ENCODE results near the gene SDK1.

The SDK1 gene

DNA sequence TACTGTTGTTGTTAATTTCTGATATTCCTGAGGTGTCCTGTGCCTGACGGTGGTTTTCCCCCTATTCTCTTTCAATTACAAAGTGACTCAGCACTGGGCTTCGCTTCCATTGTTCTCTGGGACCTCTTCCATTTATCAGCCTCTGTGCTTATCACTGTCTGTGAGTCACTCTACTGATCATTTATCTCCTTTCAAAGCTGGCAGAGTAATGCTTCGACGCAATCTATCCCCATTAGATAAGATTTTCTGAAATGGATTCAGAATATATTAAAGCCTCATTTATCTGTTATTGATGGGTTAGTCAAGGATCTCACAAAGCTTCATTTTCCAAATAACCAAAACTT, 679.2 kb downstream of the SDK1 start:
- TF ChIP-seq, protein P1, sequence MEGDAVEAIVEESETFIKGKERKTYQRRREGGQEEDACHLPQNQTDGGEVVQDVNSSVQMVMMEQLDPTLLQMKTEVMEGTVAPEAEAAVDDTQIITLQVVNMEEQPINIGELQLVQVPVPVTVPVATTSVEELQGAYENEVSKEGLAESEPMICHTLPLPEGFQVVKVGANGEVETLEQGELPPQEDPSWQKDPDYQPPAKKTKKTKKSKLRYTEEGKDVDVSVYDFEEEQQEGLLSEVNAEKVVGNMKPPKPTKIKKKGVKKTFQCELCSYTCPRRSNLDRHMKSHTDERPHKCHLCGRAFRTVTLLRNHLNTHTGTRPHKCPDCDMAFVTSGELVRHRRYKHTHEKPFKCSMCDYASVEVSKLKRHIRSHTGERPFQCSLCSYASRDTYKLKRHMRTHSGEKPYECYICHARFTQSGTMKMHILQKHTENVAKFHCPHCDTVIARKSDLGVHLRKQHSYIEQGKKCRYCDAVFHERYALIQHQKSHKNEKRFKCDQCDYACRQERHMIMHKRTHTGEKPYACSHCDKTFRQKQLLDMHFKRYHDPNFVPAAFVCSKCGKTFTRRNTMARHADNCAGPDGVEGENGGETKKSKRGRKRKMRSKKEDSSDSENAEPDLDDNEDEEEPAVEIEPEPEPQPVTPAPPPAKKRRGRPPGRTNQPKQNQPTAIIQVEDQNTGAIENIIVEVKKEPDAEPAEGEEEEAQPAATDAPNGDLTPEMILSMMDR (IDR thresholded peaks at IDR 0.05; ENCODE audit: insufficient read depth, low read depth, low read length, missing control alignments): no peak

DNA sequence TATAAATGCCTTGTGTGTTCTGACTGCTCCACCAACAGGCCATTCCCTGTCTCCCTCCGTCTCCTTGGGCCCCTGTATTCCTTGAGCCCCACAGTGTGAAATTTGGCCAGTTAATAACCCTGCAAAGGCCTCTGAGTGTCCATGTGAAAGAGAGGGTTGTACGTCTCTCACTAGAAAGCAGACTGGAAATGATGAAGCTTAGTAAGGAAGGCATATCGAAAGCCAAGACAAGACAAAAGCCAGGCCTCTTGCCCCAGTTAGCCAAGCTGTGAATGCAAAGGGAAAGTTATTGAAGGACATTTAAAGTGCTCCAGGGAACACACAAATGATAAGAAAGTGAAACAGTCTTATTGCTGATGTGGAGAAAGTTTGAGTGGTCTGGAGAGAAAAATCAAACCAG, 680.2 kb downstream of the SDK1 start:
- H3K4me3 ChIP-seq (ENCODE audit: low read depth, low read length): no peak overlapping the region
- DNase-seq (ENCODE audit: low read depth): no peak
- TF ChIP-seq, protein P1 (IDR thresholded peaks at IDR 0.05; ENCODE audit: insufficient read depth, low read depth, low read length, missing control alignments): no peak

More for the DNA sequence above, 679.2 kb downstream of the SDK1 start:
- DNase-seq (ENCODE audit: low read depth): no peak
- no peak overlapping the region for H3K4me3 ChIP-seq (ENCODE audit: low read depth, low read length)

DNA sequence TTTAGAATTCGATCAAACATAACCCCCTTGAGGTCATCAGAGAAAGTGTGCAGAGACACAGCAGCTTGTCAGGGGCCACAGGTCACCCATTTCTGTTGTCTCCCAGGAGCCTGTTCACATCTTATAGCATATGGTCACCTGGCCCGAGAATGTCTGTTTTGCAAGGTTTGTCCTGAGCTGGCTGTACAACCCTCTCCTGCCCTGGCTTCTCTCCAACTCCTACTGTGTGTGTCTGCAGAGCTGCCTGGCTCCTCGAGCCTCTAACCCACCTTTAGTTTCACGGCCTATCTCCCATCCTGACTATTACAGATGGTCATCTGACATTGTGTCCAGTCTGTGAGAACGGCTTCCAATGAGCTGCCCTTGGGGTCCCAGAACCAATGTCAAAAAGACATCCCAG, 683.4 kb downstream of the SDK1 start:
- DNase-seq (ENCODE audit: low read depth): no peak
- TF ChIP-seq, protein P1 (IDR thresholded peaks at IDR 0.05; ENCODE audit: insufficient read depth, low read depth, low read length, missing control alignments): no peak
- no peak overlapping the region for H3K4me3 ChIP-seq (ENCODE audit: low read depth, low read length)

DNA sequence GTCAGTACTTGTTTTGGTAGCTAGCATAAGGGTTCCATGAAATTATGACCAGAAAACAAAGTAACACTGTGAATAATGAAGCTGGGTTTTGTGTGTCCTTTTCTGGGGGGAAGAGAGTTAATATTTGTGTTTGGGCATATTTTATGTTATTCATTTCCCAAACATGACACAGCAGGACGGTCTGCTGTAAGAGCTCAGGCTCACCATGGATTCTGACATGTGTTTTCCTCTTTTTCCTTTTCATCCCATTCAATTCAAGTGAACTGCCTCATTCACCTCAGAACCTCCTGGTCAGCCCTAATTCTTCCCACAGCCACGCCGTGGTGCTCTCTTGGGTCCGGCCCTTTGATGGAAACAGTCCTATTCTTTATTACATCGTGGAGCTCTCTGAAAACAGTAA, 685.9 kb downstream of the SDK1 start:
- no peak overlapping the region for H3K4me3 ChIP-seq (ENCODE audit: low read depth, low read length)
- TF ChIP-seq, protein P1 (IDR thresholded peaks at IDR 0.05; ENCODE audit: insufficient read depth, low read depth, low read length, missing control alignments): no peak
- no peak for DNase-seq (ENCODE audit: low read depth)

DNA sequence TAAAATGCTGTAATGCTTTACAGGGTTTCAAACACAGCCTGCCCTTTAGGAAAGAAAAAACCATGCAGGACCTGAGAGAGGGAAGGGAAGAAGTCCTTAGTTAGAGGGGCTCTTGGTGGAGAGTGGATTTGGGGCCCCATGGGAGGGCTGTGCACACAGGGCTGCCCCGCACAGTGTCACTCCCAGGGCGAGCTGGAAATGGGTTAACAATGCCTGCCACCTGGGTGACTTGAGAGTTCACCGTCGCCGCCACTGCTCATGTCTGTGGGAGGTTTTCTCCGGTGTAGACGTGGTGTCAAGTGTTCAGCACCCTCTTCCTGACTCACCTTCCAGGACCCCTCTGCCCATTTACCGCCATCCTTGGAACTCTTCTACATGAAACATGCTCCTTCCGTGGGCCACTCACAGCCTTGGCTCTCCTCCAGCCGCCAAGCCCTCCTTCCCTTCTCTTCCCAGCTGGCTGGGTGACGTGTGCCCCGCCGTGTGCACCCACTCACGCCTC, 686.4 kb downstream of the SDK1 start:
- TF ChIP-seq, protein P1 (IDR thresholded peaks at IDR 0.05; ENCODE audit: insufficient read depth, low read depth, low read length, missing control alignments): no peak
- no peak for DNase-seq (ENCODE audit: low read depth)
- no peak overlapping the region for H3K4me3 ChIP-seq (ENCODE audit: low read depth, low read length)

DNA sequence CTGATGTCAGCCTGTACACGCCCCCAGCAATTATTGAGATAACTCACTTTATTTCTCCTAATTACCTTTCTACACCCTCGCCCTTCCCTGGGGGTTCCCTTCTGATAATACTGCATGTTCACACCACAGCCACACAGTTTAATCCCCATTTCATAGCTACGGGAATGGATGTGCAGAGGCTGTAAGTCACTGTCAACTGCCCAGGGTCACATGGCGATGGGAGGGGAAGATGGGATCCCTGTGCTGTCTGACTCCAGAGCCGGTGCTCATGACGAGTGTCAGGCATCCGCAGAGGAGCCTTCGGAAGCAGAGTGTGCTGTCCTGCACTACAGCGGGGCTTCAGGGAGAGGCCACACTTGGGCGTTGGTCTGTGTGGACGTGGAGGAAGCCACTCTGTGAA, 688.7 kb downstream of the SDK1 start:
- H3K4me3 ChIP-seq (ENCODE audit: low read depth, low read length): no peak overlapping the region
- no peak for DNase-seq (ENCODE audit: low read depth)
- TF ChIP-seq, protein P1 (IDR thresholded peaks at IDR 0.05; ENCODE audit: insufficient read depth, low read depth, low read length, missing control alignments): no peak

DNA sequence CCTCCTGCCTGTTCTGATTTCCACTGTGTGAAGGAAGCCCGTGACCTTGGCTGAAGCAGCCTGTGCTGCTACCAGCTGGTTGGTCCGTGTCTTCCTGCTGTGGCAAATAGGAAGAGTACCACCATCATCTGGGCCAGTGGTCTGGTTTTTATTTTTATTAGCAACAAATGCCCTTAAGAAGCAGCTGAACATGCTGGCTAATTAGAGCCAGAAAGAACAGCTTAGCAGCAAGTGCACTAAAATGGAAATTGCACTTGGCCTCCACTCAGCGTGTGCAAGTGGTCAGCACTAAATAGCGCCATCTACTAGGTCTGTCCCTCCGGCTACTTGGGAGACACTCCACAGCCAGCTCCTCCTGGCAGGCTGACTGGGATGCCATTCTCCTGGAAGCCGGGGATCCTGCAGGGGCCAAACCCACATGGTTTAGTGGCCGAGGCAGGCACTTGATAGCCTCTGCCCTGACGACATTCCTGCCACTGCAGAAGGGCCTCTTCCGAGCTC, 690.7 kb downstream of the SDK1 start:
- H3K4me3 ChIP-seq (ENCODE audit: low read depth, low read length): no peak overlapping the region
- TF ChIP-seq, protein P1 (IDR thresholded peaks at IDR 0.05; ENCODE audit: insufficient read depth, low read depth, low read length, missing control alignments): no peak
- DNase-seq (ENCODE audit: low read depth): no peak
